ENCODE results near the gene MYH8.

Gene MYH8

GRCh38 chr17:10421900-10422542, at the start of gene MYH8:
TSS of gene MYH8 (minus strand) at chr17:10421950. CDS start at chr17:10420227, 1,723 bp downstream.
- no peak for DNase-seq

- no peak for DNase-seq
Measured at GRCh38 chr17:10469459-10469858, 47.7 kb upstream of the MYH8 start, which contains the start of gene MYH4. TSS of gene MYH4 (minus strand) at chr17:10469559. CDS start at chr17:10466745, 2,814 bp downstream.

- no peak for DNase-seq
Measured at GRCh38 chr17:10463402-10463801, 41.7 kb upstream of the MYH8 start.

GRCh38 chr17:10460062-10460461, 38.3 kb upstream of the MYH8 start:
- no peak for DNase-seq

GRCh38 chr17:10458701-10459100, 37.0 kb upstream of the MYH8 start:
- no peak for DNase-seq

- no peak for DNase-seq
Measured at GRCh38 chr17:10457952-10458351, 36.2 kb upstream of the MYH8 start.

- DNase-seq, result no peak
Measured at GRCh38 chr17:10447026-10447931, 25.5 kb upstream of the MYH8 start.

- no peak for DNase-seq
Measured at GRCh38 chr17:10439816-10440215, 18.1 kb upstream of the MYH8 start.

- DNase-seq, result no peak
Measured at GRCh38 chr17:10435096-10435495, 13.3 kb upstream of the MYH8 start.

GRCh38 chr17:10429421-10430045, 7.8 kb upstream of the MYH8 start:
- no peak for DNase-seq

- no peak for DNase-seq
Measured at GRCh38 chr17:10428781-10429180, 7.0 kb upstream of the MYH8 start.

GRCh38 chr17:10421211-10421610, 539 bp downstream of the MYH8 start:
- DNase-seq, result no peak

- DNase-seq, result no peak
Measured at GRCh38 chr17:10420811-10421210, 939 bp downstream of the MYH8 start.

- no peak for DNase-seq
Measured at GRCh38 chr17:10417431-10417830, 4.3 kb downstream of the MYH8 start.

- DNase-seq, result no peak
Measured at GRCh38 chr17:10415161-10415560, 6.6 kb downstream of the MYH8 start.

- DNase-seq, result no peak
Measured at GRCh38 chr17:10403589-10403988, 18.2 kb downstream of the MYH8 start.

GRCh38 chr17:10398352-10398751, 23.4 kb downstream of the MYH8 start:
- no peak for DNase-seq

GRCh38 chr17:10396524-10397163, 25.1 kb downstream of the MYH8 start:
- DNase-seq, result no peak

- no peak for DNase-seq
Measured at GRCh38 chr17:10394201-10394887, 27.4 kb downstream of the MYH8 start.

- no peak for DNase-seq
Measured at GRCh38 chr17:10392880-10393279, 28.9 kb downstream of the MYH8 start.

- no peak for DNase-seq
Measured at GRCh38 chr17:10385871-10386270, 35.9 kb downstream of the MYH8 start.

- DNase-seq, result no peak
Measured at GRCh38 chr17:10384175-10384574, 37.6 kb downstream of the MYH8 start.
